Brain pericyte (primary cell): ENCODE data around the gene ZNF878.
"Not testable (repeated sequence)": the region's sequence is repeated elsewhere in the genome, so short reads cannot be mapped to it uniquely, and the experiment has no call there.

Source experiments
- DNase-seq: peaks from one replicate; pipeline ENCODE4 v3.0.0-alpha.2; 2012; ENCODE audit warnings: low read depth, low spot score

Gene ZNF878

DNA sequence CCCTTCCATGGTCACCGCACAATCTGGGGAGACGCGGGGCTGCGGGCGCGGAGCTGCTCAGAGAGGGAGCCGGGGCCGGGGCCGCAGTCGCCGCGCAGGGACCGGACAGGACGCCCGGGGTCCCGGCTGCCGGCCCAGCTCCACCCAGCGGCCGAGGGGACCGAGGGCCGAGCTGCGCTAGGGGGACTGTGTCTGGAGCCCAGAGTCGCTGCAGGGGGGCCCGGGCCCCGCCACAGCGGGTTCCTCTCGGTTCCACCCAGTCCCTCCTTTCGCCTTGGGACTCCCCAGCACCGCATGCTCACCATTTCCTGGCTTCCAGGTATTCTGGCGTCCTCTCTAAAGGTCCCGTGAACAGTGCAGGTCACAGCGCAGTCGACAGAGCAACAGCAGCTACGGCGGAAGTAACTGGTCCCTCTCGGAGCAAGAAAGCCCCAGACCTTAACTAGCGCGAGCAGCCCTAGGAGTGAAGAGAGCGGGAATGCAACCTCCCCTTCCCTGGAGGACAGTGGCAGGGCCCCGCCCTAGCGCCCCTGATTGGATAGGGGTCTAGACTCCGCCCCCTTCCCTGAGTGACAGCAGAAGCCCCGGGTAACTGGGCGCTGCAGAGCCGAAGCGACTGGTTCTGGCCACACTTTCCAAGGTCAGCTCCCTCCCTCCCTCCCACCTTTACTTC lies at the start of gene ZNF878:
TSS of gene ZNF878 (minus strand) at position 465 of the 673 bp plus-strand sequence. CDS start at position 305, 160 bp downstream.
- peak; percentile 32 for DNase-seq

- DNase-seq, result no peak
Observed at GRCh38 chr19:12098040-12098439, 45.3 kb upstream of the ZNF878 start.

DNA sequence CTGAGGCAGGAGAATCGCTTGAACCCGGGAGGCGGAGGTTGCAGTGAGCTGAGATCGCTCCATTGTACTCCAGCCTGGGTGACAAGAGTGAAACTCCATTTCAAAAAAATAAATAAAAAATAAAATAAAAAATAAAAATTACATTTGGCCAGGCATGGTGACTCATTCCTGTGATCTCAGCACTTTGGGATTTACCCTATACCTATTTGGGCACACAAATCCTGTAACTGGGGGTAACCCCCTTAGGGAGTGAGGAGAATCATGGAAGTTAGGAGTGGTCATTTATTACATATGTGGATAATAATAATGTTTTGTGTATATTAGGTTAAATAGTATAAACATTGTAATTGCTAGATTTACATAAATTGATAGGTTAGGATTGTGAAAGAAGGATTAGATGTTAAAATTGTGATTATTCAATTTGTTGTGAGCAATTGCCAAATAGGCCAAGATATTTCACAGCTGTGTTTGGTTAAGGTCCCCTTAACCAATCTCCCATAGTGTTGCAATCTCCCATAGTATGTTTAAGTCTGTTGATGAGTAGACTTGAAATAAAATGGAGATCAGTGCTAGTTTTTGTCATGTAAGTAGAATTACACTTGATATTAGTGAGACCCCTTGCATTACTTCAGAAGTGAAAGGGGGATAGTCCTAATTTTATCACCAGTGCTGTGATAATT lies 42.5 kb upstream of the ZNF878 start:
- DNase-seq, result no peak

DNA sequence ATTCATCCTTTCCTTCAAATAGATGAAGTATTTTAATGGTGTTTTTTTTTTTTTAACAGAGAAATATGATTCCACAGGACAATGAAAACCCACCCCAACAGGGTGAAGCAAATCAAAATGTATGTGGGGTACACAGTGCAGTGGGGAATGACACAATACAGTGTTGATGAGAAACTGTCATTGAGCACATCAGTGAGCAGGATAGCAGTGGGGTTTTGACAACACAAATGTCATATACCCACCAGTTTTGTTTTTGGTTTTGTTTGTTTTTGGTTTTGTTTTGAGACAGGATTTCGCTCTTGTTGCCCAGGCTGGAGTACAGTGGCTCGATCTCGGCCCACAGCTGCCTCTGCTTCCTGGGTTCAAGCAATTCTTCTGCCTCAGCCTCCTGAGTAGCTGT lies 41.0 kb upstream of the ZNF878 start:
- DNase-seq, result no peak

DNA sequence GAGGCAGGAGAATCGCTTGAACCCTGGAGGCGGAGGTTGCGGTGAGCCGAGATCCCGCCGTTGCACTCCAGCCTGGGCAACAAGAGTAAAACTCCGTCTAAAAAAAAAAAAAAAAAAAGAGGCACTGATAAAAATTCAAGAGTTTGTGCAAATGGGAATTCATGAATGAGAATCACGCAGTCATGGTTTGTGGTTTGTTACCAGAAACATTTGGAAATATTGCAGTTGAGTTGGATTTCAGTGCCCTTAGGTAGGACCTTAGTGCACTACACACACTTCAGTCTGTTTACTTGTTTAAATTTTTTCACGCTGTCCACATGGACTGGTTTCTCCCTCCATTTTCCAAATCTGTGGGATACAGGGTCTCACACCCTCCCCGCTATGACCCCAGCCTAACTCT lies 40.2 kb upstream of the ZNF878 start:
- DNase-seq, result no peak

DNA sequence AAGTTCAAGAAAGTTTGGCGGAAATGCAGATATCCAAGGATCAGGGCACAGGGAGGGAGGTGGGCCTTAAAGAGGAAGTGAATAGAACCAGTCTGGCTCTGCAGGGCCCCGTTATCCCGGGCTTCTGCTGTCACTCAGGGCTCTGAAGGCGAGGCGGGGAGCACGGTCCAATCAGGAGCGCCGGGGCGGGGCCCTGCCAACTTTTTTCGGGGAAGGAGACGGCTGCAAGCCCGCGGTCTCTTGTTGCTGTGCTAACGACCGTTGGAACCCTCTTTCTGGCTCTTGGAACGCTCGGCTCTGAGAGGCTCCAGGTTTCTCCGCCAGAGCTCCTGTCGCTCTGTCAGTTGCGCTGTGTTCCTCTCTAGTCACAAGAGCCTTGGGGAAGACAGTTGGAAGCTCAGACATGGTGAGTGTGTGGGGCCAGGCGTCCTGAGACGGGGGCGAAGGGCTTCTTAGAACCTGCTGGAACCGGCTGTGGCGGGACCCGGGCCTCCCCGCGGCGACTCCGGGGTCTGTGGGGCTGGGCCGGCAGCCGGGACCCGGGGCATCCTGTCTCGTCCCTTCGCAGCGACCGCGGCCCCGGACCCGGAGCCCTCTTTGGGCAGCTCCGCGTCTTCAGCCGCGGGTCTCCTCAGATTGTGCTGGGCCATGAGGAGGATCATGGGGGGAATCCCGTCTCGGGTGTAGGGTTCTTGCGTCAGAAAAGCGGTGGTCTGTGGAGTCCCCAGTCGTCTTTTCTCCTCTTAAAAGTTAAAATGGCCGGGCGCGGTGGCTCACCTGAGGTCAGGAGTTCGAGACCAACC lies 39.5 kb upstream of the ZNF878 start:
- peak; percentile 50 for DNase-seq

- DNase-seq, result no peak
Observed at GRCh38 chr19:12090807-12091206, 38.0 kb upstream of the ZNF878 start.

DNA sequence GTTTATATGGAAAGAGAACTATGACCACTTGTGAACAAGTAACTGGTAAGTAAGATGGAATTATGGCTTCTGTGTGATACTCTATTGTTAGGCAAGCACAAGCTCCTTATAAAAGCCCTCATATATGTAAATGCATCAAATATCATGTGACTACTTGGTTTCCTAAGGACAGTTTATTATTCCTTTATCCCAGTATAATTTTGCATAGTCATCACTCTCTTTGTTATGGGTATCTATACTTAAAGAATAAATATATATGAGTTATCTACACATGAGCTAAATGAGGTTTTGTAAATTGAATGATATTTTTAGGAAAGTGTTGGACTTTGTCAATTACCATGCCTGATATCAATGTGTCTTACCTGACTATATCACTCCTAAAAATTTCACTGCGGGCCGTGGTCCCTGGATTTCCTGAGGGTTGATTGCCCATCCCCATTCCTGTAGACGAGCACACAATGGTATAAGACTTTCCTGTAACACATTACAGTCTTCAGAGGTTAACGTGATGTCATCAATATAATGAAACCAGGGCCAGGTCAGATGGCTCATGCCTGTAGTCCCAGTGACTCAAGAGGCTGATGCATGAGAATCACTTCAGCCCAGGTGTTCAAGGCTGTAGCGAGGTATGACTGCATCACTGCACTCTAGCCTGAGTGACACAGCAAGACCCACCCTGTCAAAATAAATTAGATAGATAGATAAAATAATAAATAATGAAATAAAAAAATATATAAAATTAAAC lies 32.5 kb upstream of the ZNF878 start:
- no peak for DNase-seq

DNA sequence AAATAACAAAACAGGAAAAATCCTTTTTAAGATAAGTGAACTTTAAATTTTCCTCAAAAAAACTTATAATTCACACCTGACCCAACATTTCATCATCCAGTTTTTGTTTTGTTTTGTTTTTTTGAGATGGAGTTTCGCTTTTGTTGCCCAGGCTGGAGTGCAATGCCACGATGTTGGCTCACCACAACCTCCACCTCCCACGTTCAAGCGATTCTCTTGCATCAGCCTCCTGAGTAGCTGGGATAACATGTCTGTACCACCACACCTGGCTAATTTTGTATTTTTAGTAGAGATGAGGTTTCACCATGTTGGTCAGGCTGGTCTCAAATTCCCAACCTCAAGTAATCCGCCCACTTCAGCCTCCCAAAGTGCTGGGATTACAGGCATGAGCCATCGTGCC lies 30.6 kb upstream of the ZNF878 start:
- not testable (repeated sequence) for DNase-seq

DNA sequence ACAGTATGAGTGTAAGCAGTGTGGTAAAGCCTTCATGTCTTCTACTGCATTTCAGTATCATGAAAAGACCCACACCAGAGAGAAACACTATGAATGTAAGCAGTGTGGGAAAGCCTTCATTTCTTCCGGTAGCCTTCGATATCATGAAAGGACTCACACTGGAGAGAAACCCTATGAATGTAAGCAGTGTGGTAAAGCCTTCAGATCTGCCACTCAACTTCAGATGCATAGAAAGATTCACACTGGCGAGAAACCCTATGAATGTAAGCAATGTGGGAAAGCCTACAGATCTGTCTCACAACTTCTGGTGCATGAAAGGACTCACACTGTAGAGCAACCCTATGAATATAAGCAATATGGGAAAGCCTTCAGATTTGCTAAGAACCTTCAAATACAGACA lies 24.6 kb upstream of the ZNF878 start:
- no peak for DNase-seq

DNA sequence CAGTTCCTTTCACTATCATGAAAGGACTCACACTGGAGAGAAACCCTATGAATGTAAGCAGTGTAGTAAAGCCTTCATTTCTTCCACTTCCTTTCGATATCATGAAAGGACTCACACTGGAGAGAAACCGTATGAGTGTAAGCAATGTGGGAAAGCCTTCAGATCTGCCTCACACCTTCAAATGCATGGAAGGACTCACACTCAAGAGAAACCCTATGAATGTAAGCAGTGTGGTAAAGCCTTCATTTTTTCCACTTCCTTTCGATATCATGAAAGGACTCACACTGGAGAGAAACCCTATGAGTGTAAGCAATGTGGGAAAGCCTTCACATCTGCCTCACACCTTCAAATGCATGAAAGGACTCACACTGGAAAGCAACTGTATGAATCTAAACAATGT lies 23.6 kb upstream of the ZNF878 start:
- not testable (repeated sequence) for DNase-seq

DNA sequence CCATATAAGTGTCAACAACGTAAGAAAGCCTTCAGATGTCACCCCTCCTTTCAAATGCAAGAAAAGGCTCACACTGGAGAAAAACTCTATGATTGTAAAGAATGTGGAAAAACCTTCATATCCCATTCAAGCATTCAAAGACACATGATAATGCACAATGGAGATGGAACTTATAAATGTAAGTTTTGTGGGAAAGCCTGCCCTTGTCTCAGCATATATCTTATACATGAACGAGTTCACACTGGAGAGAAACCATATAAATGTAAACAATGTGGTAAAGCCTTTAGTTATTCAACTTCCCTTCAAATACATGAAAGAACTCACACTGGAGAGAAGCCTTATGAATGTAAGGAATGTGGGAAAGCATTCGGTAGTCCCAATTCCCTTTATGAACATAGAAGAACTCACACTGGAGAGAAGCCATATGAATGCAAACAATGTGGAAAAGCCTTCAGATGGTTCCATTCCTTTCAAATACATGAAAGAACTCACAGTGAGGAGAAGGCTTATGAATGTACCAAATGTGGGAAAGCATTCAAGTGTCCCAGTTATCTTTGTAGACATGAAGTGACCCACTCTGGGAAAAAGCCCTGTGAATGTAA lies 22.9 kb upstream of the ZNF878 start:
- no peak for DNase-seq

GRCh38 chr19:12064590-12065538 lies 12.1 kb upstream of the ZNF878 start, which contains the start of gene ZNF844:
Gene ZNF844, plus strand, starts transcription at chr19:12064731. Its CDS starts 143 bp downstream, at chr19:12064874.
- peak; percentile 33 for DNase-seq

DNA sequence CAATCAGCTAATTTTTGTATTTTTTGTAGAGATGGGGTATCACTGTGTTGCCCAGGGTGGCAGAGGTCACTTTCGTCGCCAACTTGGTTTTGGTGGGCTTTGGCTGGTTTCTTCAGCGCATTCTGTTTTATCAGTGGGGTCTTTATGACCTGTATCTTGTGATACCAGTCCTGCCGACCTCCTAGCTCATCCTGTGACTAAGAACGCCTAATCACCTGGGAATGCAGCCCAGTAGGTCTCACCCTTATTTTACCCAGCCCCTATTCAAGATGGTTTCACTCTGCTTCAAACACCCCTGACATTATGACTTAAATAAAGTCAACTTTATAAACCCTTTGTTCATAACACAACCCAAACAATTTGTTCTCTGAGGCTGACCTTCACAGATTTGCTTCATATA lies 3.0 kb upstream of the ZNF878 start:
- no peak for DNase-seq

DNA sequence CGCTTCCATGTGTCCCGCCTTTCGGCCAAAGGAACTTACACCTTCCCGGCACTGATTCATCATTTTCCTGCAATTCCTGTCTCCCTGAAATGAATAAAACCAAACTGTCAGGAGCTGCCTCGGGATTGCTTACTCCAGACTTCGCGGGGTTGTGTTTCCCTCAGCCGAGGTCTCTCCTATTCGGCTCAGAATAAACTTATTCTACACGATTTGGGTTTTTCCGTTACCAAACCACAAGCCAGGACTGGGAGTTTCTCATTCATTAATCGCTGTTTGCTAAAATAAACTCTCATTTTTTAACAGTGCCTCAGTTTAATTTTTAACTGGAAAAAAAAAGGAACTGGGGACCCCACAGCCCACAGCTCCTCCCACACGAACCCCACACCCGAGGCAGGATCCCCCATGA lies 667 bp downstream of the ZNF878 start:
- DNase-seq, result no peak

- no peak for DNase-seq
Observed at GRCh38 chr19:12047868-12048267, 4.9 kb downstream of the ZNF878 start.

- no peak for DNase-seq
Observed at GRCh38 chr19:12043752-12044422, 8.9 kb downstream of the ZNF878 start.

DNA sequence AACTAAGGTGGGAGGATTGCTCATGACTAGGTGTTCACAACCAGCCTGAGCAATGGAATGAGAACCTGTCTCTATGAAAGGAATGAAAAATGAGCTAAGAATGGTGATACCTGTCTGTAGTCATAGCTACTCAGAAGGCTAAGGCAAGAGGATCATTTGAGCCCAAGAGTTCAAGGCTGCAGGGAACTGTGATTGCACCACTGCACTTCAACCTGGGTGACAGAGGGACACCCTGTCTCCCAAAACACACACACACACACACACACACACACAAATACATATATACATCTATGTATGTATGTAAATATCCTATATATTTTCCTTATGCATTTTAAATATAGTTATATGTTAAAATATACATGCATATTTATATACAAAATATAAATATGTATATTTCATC lies 9.9 kb downstream of the ZNF878 start:
- DNase-seq, result no peak
